T47D (cell line): ENCODE data around the gene ENGASE.
"Not testable (repeated sequence)": the region's sequence is repeated elsewhere in the genome, so short reads cannot be mapped to it uniquely, and the experiment has no call there.

Source experiments
- DNase-seq, 2 experiments: peaks; one replicate each; pipeline versions ENCODE4 v3.0.0 to v3.0.0-alpha.2; 2011 to 2012; ENCODE audit warnings: low read depth in 1 of 2, low spot score in 1 of 2
- JUND ChIP-seq: IDR thresholded peaks from 2 replicates; pipeline ENCODE4 v1.6.1; 2012; ENCODE audit warnings: low read depth
- in situ Hi-C: cut with HindIII; loops from 2 replicates; pipeline ENCODE4 v1.10.0; 2016; ENCODE audit warnings: low sequenced_read_pairs, low pct_unique_long_range_greater_than_20kb

Gene ENGASE

DNA sequence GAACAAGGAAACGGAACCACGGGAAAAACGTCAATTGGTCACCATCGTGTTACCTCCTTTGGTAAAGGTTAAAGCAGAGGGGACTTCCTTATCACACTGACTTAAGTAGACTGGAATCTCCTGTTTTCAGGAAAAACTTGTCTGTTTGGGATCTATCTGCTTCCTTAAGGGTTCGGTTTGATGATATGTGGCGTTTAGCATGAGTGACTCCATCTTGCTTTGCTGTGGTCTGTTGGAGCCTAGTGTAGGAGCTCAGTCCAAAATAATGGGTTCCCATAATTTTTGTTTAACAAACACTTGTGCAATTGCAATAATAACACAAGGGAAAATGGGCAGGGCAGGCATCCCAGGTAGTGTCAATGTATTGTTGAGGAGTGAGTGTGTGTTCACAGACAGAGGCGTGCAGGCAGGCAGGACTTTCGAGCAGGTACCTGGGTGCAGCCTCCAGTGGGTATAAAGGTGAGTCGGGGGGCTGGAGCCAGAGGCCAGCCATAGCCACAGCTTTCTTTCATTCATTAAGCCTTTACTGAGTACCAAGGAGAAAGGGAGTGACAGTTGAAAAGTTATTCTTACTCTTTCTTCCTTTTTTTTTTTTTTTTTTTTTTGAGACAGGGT lies 4.3 kb upstream of the ENGASE start:
- no peak for TF ChIP-seq JUND
- DNase-seq, result no peak
- in situ Hi-C loops, result no loop called here

DNA sequence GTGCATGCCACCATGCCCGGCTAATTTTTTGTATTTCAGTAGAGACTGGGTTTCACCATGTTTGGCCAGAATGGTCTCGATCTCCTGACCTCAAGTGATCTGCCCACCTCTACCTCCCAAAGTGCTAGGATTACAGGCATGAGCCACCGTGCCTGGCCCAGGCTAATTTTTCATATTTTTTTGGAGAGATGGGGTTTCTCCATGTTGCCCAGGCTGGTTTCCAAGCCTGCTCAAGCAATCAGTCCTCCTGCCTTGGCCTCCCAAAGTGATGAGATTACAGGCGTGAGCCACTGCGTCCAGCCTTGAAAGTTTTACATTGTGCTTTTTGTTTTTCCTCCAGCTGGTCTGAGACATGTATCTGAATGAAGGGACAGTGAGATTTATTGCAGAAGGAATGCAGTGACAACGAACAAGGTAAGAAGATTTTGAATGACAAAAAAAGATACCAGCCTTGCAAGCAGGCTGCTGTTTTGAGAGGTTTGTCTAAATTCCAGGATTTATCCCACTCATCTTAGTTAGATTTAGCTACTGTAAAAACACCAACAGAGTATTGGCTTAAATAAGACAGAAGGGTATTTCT lies 3.4 kb upstream of the ENGASE start:
- in situ Hi-C loops, result no loop called here
- no peak for TF ChIP-seq JUND
- DNase-seq, result no peak

DNA sequence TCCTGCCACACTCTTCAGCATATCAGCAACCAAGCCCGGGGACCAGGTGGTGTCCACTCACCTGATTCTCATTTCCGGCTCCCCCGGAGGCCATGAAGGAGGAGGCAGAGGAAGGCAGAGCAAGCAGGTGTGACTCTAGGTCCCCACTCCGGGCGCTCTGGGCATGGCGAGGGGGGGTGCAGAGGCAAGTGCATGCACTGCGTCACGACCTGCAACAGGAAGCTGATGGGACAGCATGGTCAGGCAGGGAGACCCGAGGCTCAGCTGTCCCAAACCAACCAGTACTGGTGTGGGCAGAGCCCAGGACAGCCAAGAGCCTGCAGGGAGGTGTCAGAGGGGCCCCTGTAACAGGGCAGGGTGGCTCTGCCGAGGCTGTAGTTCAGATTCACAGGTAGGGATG lies 2.1 kb upstream of the ENGASE start:
- TF ChIP-seq JUND, result no peak
- in situ Hi-C loops, result no loop called here
- no peak for DNase-seq

DNA sequence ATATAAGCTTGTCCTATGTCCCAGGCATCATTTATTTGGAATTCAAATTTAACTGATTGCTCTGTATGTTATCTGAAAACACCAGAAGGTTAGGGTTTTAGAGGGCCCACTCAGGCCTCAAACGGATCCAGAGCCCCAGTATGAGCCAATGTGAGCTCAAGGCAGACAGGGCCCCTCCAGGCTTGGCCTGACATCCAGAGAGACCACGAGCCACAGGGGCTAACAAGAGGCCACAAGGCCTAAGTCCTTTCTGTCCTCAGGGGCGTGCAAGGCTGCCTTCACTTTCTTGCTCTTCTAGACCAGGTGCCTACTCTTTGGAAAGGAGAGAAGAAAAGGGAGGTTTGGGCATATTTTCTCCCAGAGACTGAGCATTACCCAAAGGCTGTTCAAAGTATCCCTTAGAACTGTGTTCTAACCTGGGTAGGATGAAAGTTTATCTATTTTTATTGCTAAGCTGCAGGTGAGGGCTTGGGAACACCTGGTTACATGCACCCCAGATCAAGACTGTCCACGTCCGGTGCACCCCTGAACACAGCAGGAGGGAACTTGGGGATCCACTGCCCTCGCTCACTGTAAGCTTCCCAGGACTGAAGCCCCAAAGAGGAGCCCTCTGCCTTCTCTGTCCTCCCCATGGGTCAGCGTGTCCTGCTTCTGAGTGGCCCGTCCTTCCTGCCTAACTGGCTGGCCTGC lies 1.5 kb upstream of the ENGASE start:
- peak in 1 of 2 experiments; percentile 43 for DNase-seq
- no peak for TF ChIP-seq JUND
- in situ Hi-C loops, result no loop called here

DNA sequence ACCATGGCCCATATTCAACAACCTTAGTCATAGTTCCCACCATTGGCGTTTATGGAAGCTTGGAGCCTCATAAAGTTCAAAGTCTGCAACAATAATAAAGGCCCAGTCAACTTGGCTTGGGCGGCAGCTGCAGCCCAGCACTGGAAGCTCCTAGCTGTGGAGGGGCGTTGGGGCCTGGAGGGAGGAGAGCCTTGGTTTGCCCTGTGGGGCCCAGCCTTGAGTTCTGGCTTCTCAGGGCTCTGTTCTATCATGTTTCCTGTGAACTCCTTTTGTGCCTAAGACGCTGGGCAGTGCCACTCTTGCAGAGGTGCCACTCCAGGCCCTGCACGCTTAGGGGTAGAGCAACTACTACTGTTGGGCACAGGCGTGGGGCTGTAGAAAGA lies 927 bp upstream of the ENGASE start:
- DNase-seq, result no peak
- no peak for TF ChIP-seq JUND
- in situ Hi-C loops, result no loop called here

DNA sequence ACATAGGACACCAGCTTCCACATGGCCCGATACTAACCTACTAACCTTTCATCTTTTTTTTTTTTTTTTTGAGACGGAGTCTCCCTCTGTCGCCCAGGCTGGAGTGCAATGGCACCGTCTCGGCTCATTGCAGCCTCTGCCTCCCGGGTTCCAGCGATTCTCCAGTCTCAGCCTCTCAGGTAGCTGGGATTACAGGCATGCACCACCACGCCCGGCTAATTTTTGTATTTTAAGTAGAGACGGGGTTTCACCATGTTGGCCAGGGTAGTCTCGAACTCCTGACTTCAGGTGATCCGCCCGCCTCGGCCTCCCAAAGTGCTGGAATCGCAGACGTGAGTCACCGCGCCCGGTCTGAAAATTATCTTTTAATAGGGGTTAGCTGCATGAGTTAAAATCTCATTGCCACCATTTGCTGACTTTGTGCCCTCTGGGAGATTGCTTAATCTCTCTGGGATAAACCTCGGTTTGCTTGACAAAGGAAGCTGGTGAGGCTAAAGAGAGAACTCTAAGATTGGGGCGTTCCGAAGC lies 439 bp upstream of the ENGASE start:
- DNase-seq, in situ Hi-C loops: not testable (repeated sequence)

DNA sequence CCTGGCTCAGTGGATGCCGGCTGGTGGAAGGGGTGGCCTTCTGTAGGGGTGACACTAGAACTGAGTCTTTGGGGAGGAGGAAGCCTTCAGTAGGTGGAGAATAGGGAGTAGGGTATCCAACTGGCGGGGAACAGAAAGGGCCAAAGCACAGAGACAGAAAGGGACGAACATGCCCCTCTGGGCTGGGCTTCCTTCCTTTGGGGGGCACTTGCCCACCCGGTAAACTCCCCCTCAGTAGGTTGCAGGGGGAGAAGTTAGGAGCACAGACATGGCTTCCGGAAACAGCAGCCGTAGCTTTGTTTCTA lies 774 bp downstream of the ENGASE start:
- TF ChIP-seq JUND, result no peak
- DNase-seq, result no peak
- in situ Hi-C loops, result no loop called here

DNA sequence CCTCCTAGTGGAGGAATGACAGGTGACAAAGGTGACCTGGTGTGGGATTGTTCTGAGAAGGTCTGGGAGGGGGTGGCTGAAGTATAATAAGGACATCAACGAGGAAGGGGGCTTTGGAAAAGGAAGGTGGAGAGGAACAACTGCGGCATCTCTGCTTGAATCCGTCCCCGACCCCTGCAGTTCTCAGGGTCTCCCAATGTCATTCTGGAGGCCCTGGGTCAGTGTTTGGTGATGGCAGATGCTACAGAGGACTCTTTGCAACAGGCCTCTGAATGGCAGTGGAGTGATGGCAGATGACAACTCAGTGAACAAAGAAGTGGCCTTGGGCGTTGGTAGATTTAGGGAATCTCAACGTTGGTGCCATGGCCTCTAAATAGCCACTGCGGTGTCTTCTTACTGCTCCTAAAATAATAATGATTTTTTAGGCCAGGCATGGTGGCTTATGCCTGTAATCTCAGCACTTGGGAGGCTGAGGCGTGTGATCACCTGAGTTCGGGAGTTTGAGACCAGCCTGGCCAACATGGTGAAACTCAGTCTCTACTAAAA lies 1.3 kb downstream of the ENGASE start:
- no peak for DNase-seq
- TF ChIP-seq JUND, result no peak
- in situ Hi-C loops, result no loop called here

DNA sequence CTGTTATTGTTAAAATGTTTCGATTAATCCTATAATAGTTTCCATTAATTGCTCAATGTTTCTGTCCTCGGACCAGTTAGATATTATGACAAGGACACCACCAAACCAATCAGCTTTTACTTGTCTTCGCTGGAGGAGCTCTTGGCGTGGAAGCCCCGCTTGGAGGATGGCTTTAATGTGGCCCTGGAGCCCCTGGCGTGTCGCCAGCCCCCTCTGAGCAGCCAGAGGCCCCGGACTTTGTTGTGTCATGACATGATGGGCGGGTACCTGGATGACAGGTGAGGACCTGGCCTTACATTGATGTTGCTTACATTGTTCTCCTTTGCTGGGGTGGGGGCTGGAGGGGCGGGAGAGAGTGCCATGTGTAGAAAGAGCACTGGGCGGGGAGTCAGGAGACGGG lies 3.0 kb downstream of the ENGASE start:
- no peak for TF ChIP-seq JUND
- no peak for DNase-seq
- in situ Hi-C loops, result no loop called here

DNA sequence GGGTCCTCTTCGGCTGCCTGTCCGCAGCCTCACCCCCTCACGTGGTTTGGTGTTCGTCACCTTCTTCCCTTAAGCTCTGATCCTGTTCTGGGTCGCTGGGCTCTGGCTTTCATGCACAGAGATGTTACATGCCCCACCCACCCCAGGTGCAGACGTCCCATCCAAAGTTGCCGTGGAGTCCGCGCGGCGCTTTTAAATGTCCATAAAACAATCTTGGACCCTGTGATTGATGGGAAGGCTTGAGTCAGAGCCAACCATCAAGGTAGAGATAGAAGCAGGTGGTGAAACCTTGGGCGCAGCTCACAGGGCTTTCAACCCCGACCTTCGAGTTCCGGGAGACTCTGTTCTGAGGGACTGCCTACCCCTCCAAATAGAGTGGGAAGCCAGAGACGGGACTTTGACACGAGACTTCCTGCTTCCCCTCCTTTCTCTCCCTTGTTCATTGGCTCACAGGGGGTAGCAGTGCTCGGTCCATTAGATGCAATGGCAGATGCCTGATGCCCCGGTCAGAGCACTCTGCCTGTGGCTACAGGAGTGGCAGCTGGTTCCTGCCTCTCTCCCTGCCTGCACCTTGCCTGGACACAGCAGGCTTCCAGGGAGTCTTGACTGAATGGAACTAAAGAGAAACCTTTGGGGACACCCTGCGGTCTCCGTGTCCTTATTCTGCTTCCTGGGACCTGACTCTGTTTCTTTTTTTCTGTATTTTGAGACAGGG lies 4.0 kb downstream of the ENGASE start:
- DNase-seq, result no peak
- TF ChIP-seq JUND, result no peak
- in situ Hi-C loops, result no loop called here

DNA sequence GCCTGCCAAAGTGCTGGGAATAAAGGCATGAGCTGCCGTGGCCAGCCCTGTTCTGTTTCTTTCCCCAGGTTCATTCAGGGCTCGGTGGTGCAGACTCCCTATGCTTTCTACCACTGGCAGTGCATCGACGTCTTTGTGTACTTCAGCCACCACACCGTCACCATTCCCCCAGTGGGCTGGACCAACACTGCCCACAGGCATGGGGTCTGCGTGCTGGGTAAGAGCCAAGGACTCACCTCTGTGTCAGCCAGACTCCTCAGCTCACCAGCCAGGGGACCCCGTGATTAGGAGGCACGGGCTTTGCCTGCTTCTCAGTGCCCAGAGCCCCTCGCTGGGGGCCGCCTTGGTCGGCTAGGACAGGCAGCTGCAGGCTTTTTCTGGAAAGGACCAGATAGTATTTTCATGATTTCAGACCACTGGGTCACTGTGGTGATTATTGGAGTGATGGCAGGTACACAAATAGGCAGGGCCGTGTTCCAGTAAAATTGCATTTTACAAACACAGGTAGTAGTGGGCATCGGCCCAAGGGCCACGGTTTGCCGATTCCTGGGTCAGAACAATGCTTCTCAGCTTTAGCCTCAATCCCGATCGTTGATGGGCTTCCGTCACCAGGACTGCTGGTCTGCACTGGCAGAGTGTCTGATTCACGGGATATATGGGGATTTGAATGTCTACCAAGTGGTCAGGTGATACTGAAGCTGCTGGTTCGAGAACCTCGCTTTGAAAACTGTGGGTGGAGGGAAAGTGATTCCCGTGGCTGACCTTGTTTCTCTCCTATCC lies 5.0 kb downstream of the ENGASE start:
- no peak for DNase-seq
- TF ChIP-seq JUND, result no peak
- in situ Hi-C loops, result no loop called here

DNA sequence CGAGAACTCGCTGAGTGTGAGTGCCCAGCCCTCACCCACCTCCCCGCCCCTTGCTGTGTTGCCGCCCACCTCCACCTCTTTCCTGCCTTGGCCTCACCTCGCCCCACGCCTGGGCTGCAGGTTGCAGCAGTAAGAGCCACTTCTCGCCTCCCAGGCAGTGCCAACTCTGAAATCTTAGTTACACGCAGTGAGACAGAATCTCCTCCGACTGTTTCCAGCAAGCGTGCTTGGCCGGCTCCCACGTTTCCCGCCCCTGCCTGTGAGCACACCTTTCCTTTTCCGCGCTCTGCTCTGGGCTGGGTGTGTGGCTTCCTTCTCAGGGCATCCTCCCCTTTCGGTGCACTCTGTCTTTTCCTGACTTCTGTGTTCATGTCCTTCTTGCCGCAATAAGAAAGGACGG lies 5.7 kb downstream of the ENGASE start:
- TF ChIP-seq JUND, result no peak
- in situ Hi-C loops, result no loop called here
- no peak for DNase-seq
